ENCODE results near the gene CPA5. TPM values are rescaled to one million over a fixed set of nuclear protein-coding genes. Genes with fewer than 3 reads are reported as not detected.
"Not testable (repeated sequence)": the region's sequence is repeated elsewhere in the genome, so short reads cannot be mapped to it uniquely, and the experiment has no call there.

The CPA5 gene
- total and polyA plus RNA-seq, 2 experiments from 2014 or later = 0.98 TPM; not detected in 1

GRCh38 chr7:130372402-130373165 lies 28.0 kb downstream of the CPA5 start:
- Histone ChIP-seq H3K27me3 (no peaks in the 10 kb centered on the region), H3K9me3 (ENCODE audit: low read depth) (no peaks in the 10 kb centered on the region), H3K4me1 (ENCODE audit: low read depth) (peaks cover 31% of the 10 kb centered on the region), H3K36me3 (no peaks in the 10 kb centered on the region), H3K4me3 (no peak overlapping the region), H3K27ac (peak overlapping the region; percentile 99)
- no peak for DNase-seq (ENCODE audit: low read depth in 1 of 2, low spot score in 1 of 2)
- no peak for TF ChIP-seq CTCF (IDR thresholded peaks at IDR 0.05; ENCODE audit: low read depth, low read length)

DNA sequence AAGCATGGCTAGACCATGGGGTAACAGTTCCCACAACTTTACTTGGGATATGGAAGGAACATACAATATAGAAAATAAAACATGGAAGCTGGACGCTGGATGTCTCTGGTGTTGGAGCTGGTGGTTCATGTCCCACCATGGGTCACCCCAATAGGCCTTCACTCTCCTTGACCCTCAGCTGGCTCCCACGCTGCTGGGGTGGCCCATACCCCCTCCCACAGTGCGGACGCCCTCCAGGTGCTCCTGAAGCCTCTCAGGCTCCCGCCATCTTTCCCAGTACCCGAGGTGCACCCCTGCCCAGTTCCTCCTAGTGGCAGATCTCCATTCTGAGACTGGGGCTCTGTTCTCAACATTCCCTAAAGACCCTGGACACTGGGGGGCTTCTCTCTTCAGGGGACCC lies 29.9 kb downstream of the CPA5 start:
- no peak overlapping the region for H3K4me3 ChIP-seq
- H3K9me3 ChIP-seq (ENCODE audit: low read depth) = no peaks in the 10 kb centered on the region
- peaks cover 23% of the 10 kb centered on the region for H3K4me1 ChIP-seq (ENCODE audit: low read depth)
- no peak for TF ChIP-seq CTCF (IDR thresholded peaks at IDR 0.05; ENCODE audit: low read depth, low read length)
- no peaks in the 10 kb centered on the region for H3K27me3 ChIP-seq
- H3K36me3 ChIP-seq = no peaks in the 10 kb centered on the region
- DNase-seq (ENCODE audit: low read depth in 1 of 2, low spot score in 1 of 2) = no peak
- peak overlapping the region; percentile 99 for H3K27ac ChIP-seq

- H3K9me3 ChIP-seq (ENCODE audit: low read depth); H3K4me3 ChIP-seq; H3K36me3 ChIP-seq; DNase-seq (ENCODE audit: low read depth in 1 of 2, low spot score in 1 of 2); H3K27me3 ChIP-seq; H3K27ac ChIP-seq: not testable (repeated sequence)
- peaks cover 35% of the 10 kb centered on the region for H3K4me1 ChIP-seq (ENCODE audit: low read depth)
Measured at GRCh38 chr7:130376461-130376860, 31.8 kb downstream of the CPA5 start.

DNA sequence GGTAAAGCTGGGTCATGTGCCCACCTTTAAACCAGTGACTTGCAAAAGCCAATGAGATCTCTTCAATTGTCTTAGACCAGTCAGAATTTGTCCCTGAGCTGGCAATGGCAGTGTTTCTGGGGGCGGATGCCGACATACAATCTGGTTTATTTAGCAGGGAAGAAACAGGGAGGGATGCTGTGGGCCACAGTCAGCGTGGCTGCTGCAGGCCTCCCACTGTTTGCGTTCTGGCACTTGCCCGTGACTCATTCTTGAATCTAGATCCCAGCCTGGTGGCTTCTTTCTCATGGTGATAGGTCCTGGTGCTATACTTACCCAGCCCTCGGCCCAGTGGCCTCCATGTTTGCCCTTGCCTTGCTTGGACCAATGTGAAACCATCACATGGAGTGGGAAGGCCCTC lies 32.6 kb downstream of the CPA5 start:
- no peak for DNase-seq (ENCODE audit: low read depth in 1 of 2, low spot score in 1 of 2)
- Histone ChIP-seq H3K36me3 (no peaks in the 10 kb centered on the region), H3K4me3 (no peak overlapping the region), H3K27ac (no peak overlapping the region), H3K4me1 (ENCODE audit: low read depth) (peaks cover 35% of the 10 kb centered on the region), H3K9me3 (ENCODE audit: low read depth) (no peaks in the 10 kb centered on the region), H3K27me3 (no peaks in the 10 kb centered on the region)
- TF ChIP-seq CTCF (IDR thresholded peaks at IDR 0.05; ENCODE audit: low read depth, low read length) = no peak

- Histone ChIP-seq H3K4me1 (ENCODE audit: low read depth) (peaks cover 18% of the 10 kb centered on the region), H3K27ac (peak overlapping the region; percentile 90), H3K27me3 (no peaks in the 10 kb centered on the region), H3K9me3 (ENCODE audit: low read depth) (no peaks in the 10 kb centered on the region), H3K4me3 (no peak overlapping the region), H3K36me3 (no peaks in the 10 kb centered on the region)
- no peak for DNase-seq (ENCODE audit: low read depth in 1 of 2, low spot score in 1 of 2)
- TF ChIP-seq CTCF (IDR thresholded peaks at IDR 0.05; ENCODE audit: low read depth, low read length) = no peak
Measured at GRCh38 chr7:130379019-130379418, 34.4 kb downstream of the CPA5 start.

DNA sequence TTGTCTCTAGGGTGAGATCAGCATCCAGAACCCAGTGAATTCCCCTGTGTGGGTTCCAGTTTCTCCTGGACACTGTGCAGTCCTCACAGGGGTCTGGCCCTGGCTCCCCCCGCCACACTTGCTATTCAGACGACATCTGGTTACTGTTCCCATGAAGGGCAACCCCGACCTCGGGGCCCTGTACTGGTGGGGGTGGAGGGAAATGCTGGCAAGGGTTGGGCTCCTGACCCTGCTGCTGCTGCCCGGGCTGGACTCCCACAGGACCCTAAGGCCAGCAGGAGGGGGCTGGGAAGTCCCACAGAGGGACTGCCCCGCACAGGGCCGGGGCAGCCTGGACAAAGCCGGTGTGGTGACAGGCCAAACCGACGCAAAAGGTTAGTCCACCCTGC lies 34.9 kb downstream of the CPA5 start:
- Histone ChIP-seq H3K27ac (peak overlapping the region; percentile 90), H3K9me3 (ENCODE audit: low read depth) (no peaks in the 10 kb centered on the region), H3K4me3 (no peak overlapping the region), H3K4me1 (ENCODE audit: low read depth) (peaks cover 15% of the 10 kb centered on the region), H3K27me3 (no peaks in the 10 kb centered on the region), H3K36me3 (no peaks in the 10 kb centered on the region)
- TF ChIP-seq CTCF (IDR thresholded peaks at IDR 0.05; ENCODE audit: low read depth, low read length) = no peak
- peak in 1 of 2 donors; percentile 9 for DNase-seq (ENCODE audit: low read depth in 1 of 2, low spot score in 1 of 2)

All from cardiac muscle cell (in vitro differentiated cells and primary cell).